H1 (cell line): ENCODE results near the gene SCARB2. TPM values are rescaled to one million over a fixed set of nuclear protein-coding genes. Genes with fewer than 3 reads are reported as not detected.

Source experiments
- CTCF ChIA-PET: fragments of 300-600 bp; sonication (Branson Sonifier 250); formaldehyde crosslinking; loops from one replicate; lab custom pipeline; 2021; ENCODE audit not compliant: partially characterized antibody; lab: Charles Lee
- POLR2A ChIA-PET: fragments of 300-600 bp; sonication (Branson Sonifier 250); formaldehyde crosslinking; loops from one replicate; lab custom pipeline; 2021; ENCODE audit warnings: inconsistent platforms; ENCODE audit not compliant: partially characterized antibody; lab: Charles Lee
- DNase-seq, 2 experiments: peaks; one replicate each; pipeline versions ENCODE4 v3.0.0 to v3.0.0-alpha.2; 2010 to 2022; ENCODE audit warnings: low spot score in 2 of 2, low read depth in 1 of 2, mixed read lengths in 1 of 2
- FAIRE-seq: peaks from 2 replicates; lab custom pipeline; 2011; peaks lifted over from hg19 to GRCh38; lab: Jason Lieb, UNC
- H2AFZ ChIP-seq: 2 replicates; pipeline ENCODE4 v1.8.1; 2012; ENCODE audit warnings: low read length, inconsistent platforms
- H2AK5ac ChIP-seq: 2 replicates; pipeline ENCODE4 v1.6.1; 2013; ENCODE audit warnings: low read depth, low read length
- H2BK120ac ChIP-seq: replicated peaks from 2 replicates; pipeline ENCODE3; 2013; ENCODE audit warnings: low read depth, low read length, inconsistent platforms
- H2BK12ac ChIP-seq: 2 replicates; pipeline ENCODE4 v1.6.1; 2013; ENCODE audit warnings: low read depth, low read length
- H2BK15ac ChIP-seq: 2 replicates; pipeline ENCODE4 v1.6.1; 2013; ENCODE audit warnings: low read length
- H2BK20ac ChIP-seq: 2 replicates; pipeline ENCODE4 v1.6.1; 2013; ENCODE audit warnings: low read length
- H2BK5ac ChIP-seq: 2 replicates; pipeline ENCODE4 v1.6.1; 2013; ENCODE audit warnings: low read depth, low read length
- H3K14ac ChIP-seq: 2 replicates; pipeline ENCODE4 v1.6.1; 2013; ENCODE audit warnings: inconsistent platforms; ENCODE audit not compliant: insufficient read length
- H3K18ac ChIP-seq: 2 replicates; pipeline ENCODE4 v1.6.1; 2013; ENCODE audit warnings: low read length; ENCODE audit errors: extremely low read depth
- H3K23ac ChIP-seq: 2 replicates; pipeline ENCODE4 v1.6.1; 2013; ENCODE audit warnings: inconsistent platforms; ENCODE audit not compliant: insufficient read length
- H3K23me2 ChIP-seq: 2 replicates; pipeline ENCODE4 v1.6.1; 2013; ENCODE audit warnings: low read depth, low read length
- H3K27ac ChIP-seq: 2 replicates; pipeline ENCODE4 v1.6.1; 2011; ENCODE audit warnings: low read depth, low read length, inconsistent platforms
- H3K27me3 ChIP-seq, 4 experiments: replicated peaks in 1 of 4; 1 replicate in 1 of 4; 2 replicates in 3 of 4; pipeline versions ENCODE4 v1.6.1 to v1.8.1; 2011 to 2013; ENCODE audit warnings: low read length in 3 of 4, mild to moderate bottlenecking in 3 of 4, inconsistent platforms in 2 of 4, mixed read lengths in 2 of 4, moderate library complexity in 1 of 4; ENCODE audit not compliant: control insufficient read depth in 3 of 4, insufficient read depth in 3 of 4; ENCODE audit errors: extremely low read depth in 1 of 4
- H3K36me3 ChIP-seq, 4 experiments: 2 replicates each; pipeline versions ENCODE4 v1.6.1 to v1.8.1; 2011 to 2013; ENCODE audit warnings: mild to moderate bottlenecking in 4 of 4, low read length in 3 of 4, moderate library complexity in 2 of 4, control low read depth in 1 of 4, inconsistent platforms in 1 of 4; ENCODE audit not compliant: insufficient read depth in 4 of 4, control insufficient read depth in 2 of 4
- H3K4ac ChIP-seq: replicated peaks from 2 replicates; pipeline ENCODE3; 2013; ENCODE audit warnings: low read length, low read depth, mixed read lengths, inconsistent platforms; ENCODE audit not compliant: insufficient read length
- H3K4me1 ChIP-seq, 4 experiments: replicated peaks in 1 of 4; 1 replicate in 1 of 4; 2 replicates in 3 of 4; pipeline versions ENCODE4 v1.6.1 to v1.8.1; 2011 to 2013; ENCODE audit warnings: low read length in 3 of 4, inconsistent platforms in 2 of 4, mixed read lengths in 1 of 4; ENCODE audit not compliant: insufficient read depth in 4 of 4, control insufficient read depth in 3 of 4
- H3K4me2 ChIP-seq, 2 experiments: 2 replicates each; pipeline versions ENCODE4 v1.6.1 to v1.8.1; 2011 to 2013; ENCODE audit warnings: low read depth in 2 of 2, low read length in 2 of 2, control low read depth in 1 of 2, inconsistent platforms in 1 of 2, mild to moderate bottlenecking in 1 of 2; ENCODE audit not compliant: insufficient read depth in 1 of 2
- H3K4me3 ChIP-seq, 4 experiments: fragments of 200-600, 300-600 bp in 1 of 4; sonication (generic), shearing (Covaris generic), sonication (Bioruptor Twin) in 1 of 4; 2 replicates each; pipeline versions ENCODE4 v1.5.1 to v1.8.1; 2011 to 2016; ENCODE audit warnings: low read length in 4 of 4, low read depth in 3 of 4, control low read depth in 2 of 4, inconsistent platforms in 2 of 4, mild to moderate bottlenecking in 2 of 4, mixed read lengths in 1 of 4, moderate library complexity in 1 of 4; ENCODE audit not compliant: insufficient read depth in 2 of 4; ENCODE audit errors: extremely low read depth in 1 of 4
- H3K56ac ChIP-seq: replicated peaks from 2 replicates; pipeline ENCODE3; 2013; ENCODE audit warnings: low read depth, mild to moderate bottlenecking, mixed read lengths, low read length, inconsistent platforms; ENCODE audit not compliant: insufficient read length
- H3K79me1 ChIP-seq: 2 replicates; pipeline ENCODE4 v1.6.1; 2013; ENCODE audit warnings: low read depth, low read length, control low read depth
- H3K79me2 ChIP-seq, 2 experiments: 2 replicates each; pipeline versions ENCODE4 v1.6.1 to v1.8.1; 2012 to 2013; ENCODE audit warnings: low read length in 2 of 2, mild to moderate bottlenecking in 2 of 2, inconsistent platforms in 1 of 2; ENCODE audit not compliant: insufficient read depth in 2 of 2, control insufficient read depth in 1 of 2
- H3K9ac ChIP-seq, 4 experiments: replicated peaks in 1 of 4; 1 replicate in 1 of 4; 2 replicates in 3 of 4; pipeline versions ENCODE4 v1.6.1 to v1.8.1; 2011 to 2013; ENCODE audit warnings: low read depth in 3 of 4, low read length in 3 of 4, control low read depth in 2 of 4, mild to moderate bottlenecking in 2 of 4, moderate library complexity in 2 of 4, inconsistent platforms in 1 of 4; ENCODE audit errors: extremely low read depth in 1 of 4
- H3K9me3 ChIP-seq, 2 experiments: 2 replicates each; pipeline versions ENCODE4 v1.6.1 to v1.8.1; 2012 to 2013; ENCODE audit warnings: mild to moderate bottlenecking in 2 of 2, moderate library complexity in 2 of 2, control low read depth in 1 of 2, inconsistent platforms in 1 of 2, low read depth in 1 of 2, low read length in 1 of 2, mixed read lengths in 1 of 2; ENCODE audit not compliant: insufficient read depth in 2 of 2
- H4K20me1 ChIP-seq, 2 experiments: replicated peaks in 1 of 2; 2 replicates each; pipeline versions ENCODE3 to v1.8.1; 2011 to 2013; ENCODE audit warnings: inconsistent platforms in 2 of 2, low read length in 2 of 2, mild to moderate bottlenecking in 1 of 2; ENCODE audit not compliant: insufficient read depth in 2 of 2, control insufficient read depth in 1 of 2
- H4K5ac ChIP-seq: 2 replicates; pipeline ENCODE4 v1.6.1; 2013; ENCODE audit warnings: low read length, low read depth, mixed read lengths, inconsistent platforms; ENCODE audit not compliant: insufficient read length
- H4K8ac ChIP-seq: 2 replicates; pipeline ENCODE4 v1.8.0; 2013; ENCODE audit warnings: mild to moderate bottlenecking, moderate library complexity, low read length, inconsistent platforms; ENCODE audit not compliant: insufficient read depth; ENCODE audit errors: extremely low read depth
- H4K91ac ChIP-seq: replicated peaks from 2 replicates; pipeline ENCODE3; 2013; ENCODE audit warnings: low read length, mixed read lengths, inconsistent platforms; ENCODE audit not compliant: insufficient read length
- ATF3 ChIP-seq: IDR thresholded peaks from 2 replicates; pipeline ENCODE4 v1.6.1; 2011; ENCODE audit warnings: low read depth, mild to moderate bottlenecking, low read length; ENCODE audit not compliant: insufficient read depth
- WGBS, 2 experiments: shearing (Covaris generic) in 1 of 2; methylation state at CpG; one replicate each; pipeline versions ENCODE4 v1.1.6 to v1.1.7; 2013 to 2015; ENCODE audit warnings: low lambda C conversion rate in 2 of 2, mixed read lengths in 2 of 2, inconsistent platforms in 1 of 2, low coverage in 1 of 2, missing lambda C conversion rate in 1 of 2; ENCODE audit not compliant: insufficient replicate concordance in 2 of 2, insufficient coverage in 1 of 2, insufficient read length in 1 of 2; ENCODE audit errors: extremely low coverage in 1 of 2, missing lambda C conversion rate in 1 of 2; 5-methylcytosine and 5-hydroxymethylcytosine counted together
- polyA plus RNA-seq, 7 experiments: library from polyadenylated mRNA; depleted of rRNA in 3 of 7; stranded (reverse) in 5 of 7; unstranded in 2 of 7; fragments of >200 nt in 5 of 7; fragments of 200-250 nt in 2 of 7; gene quantifications; 1 replicate in 5 of 7; 2 replicates in 1 of 7; 4 replicates in 1 of 7; pipeline versions ENCODE4 v1.2.1 to v1.2.3, GENCODE V29; 2011 to 2013; ENCODE audit warnings: missing spikeins in 2 of 7, mixed read lengths in 2 of 7
- total RNA-seq: library from RNA; stranded (reverse); fragmentation: NEBNext Ultra II Directional; extraction: Animal tissue kit (Norgen Biotek cat#: 25700); gene quantifications from 2 replicates; pipeline ENCODE4 v1.2.1, GENCODE V29; 2021

Gene SCARB2
- total and polyA plus RNA-seq, 2 of the 8 experiments (the other 6 are each of a cell fraction or from before 2014, with no cell fraction given), result 18.5 to 35.7 TPM

GRCh38 chr4:76200771-76201231 is 12.8 kb downstream of the SCARB2 start:
- DNase-seq, result no peak
- Histone ChIP-seq H2BK20ac (no peak overlapping the region), H3K56ac (no peak overlapping the region), H3K4ac (no peak overlapping the region), H3K23ac (no peak overlapping the region), H3K18ac (no peak overlapping the region), H3K27me3 (no peaks in the 10 kb centered on the region), H2BK12ac (no peak overlapping the region), H2BK15ac (no peak overlapping the region), H3K9ac (no peak overlapping the region), H3K14ac (no peak overlapping the region), H4K5ac (no peak overlapping the region), H4K20me1 (no peaks in the 10 kb centered on the region), H4K91ac (no peak overlapping the region), H3K79me1 (peaks cover 5% of the 10 kb centered on the region; the same call in 1 of the 2 replicates), H3K36me3 (no peaks in the 10 kb centered on the region), H3K4me3 (no peak overlapping the region), H4K8ac (no peak overlapping the region), H2BK120ac (no peak overlapping the region), H3K79me2 (peaks cover 0 to 6% of the 10 kb centered on the region in 2 experiments; a peak in 3 of 4 replicates), H3K23me2 (no peaks in the 10 kb centered on the region), H2AK5ac (no peak overlapping the region), H3K9me3 (no peaks in the 10 kb centered on the region), H2AFZ (no peak overlapping the region), H3K27ac (no peak overlapping the region), H3K4me1 (peaks cover 0 to 5% (median 0%) of the 10 kb centered on the region in 4 experiments; a peak in 1 of 7 replicates), H2BK5ac (no peak overlapping the region), H3K4me2 (no peak overlapping the region)
- no peak for TF ChIP-seq ATF3
- no peak for FAIRE-seq
- ChIA-PET CTCF (interaction anchor here (2.5 to 4.5 kb wide), 3 partner anchors 9 to 177 kb away, joined by 14 to 26 read pairs (median 15); no protein-coding TSS in a partner anchor), POLR2A (no interaction called here)
- WGBS, 2 experiments, result 95% methylated on average over 4 of the region's 4 CpGs; no CpG with 5 or more reads in 1 of the 2 experiments
